Panc1 (cell line): Measurements from ENCODE around the gene KIF26B. TPM values are rescaled to one million over a fixed set of nuclear protein-coding genes. Genes with fewer than 3 reads are reported as not detected.

ENCODE experiments used
- ATAC-seq: fragments of 200-7000 bp; cut with Tn5 transposase; 2 replicates; pipeline ENCODE4 v1.9.1; 2020; ENCODE audit warnings: mild to moderate bottlenecking, moderate library complexity
- BruUV-seq: library from RNA; stranded (reverse); fragments of 400-500 nt; replicated peaks from 2 replicates; lab custom pipeline; 2021; lab: Mats Ljungman, UMichigan
- CTCF ChIA-PET: fragments of 300-600 bp; sonication (Branson Sonifier 250); formaldehyde crosslinking; loops from one replicate; lab custom pipeline; 2022; ENCODE audit warnings: antibody characterized with exemption; lab: Charles Lee
- POLR2A ChIA-PET: fragments of 300-600 bp; sonication (Branson Sonifier 250); formaldehyde crosslinking; loops from one replicate; lab custom pipeline; 2022; ENCODE audit warnings: antibody characterized with exemption; lab: Charles Lee
- DNase-seq: peaks from one replicate; pipeline ENCODE4 v3.0.0-alpha.2; 2010; ENCODE audit warnings: low read depth, low spot score
- H3K27ac ChIP-seq: 2 replicates; pipeline ENCODE4 v1.5.1; 2011; ENCODE audit warnings: mild to moderate bottlenecking, low read length, inconsistent platforms
- H3K27me3 ChIP-seq: fragments of 200-500 bp; sonication (Bioruptor generic); 2 replicates; pipeline ENCODE4 v1.6.0; 2014; ENCODE audit warnings: low read length, inconsistent platforms; ENCODE audit not compliant: control insufficient read depth, insufficient read depth
- H3K36me3 ChIP-seq: fragments of 200-500 bp; sonication (Bioruptor generic); 2 replicates; pipeline ENCODE4 v1.5.1; 2014; ENCODE audit warnings: inconsistent platforms, mild to moderate bottlenecking, low read length, moderate library complexity; ENCODE audit not compliant: control insufficient read depth, insufficient read depth
- H3K4me1 ChIP-seq: 2 replicates; pipeline ENCODE4 v1.5.1; 2011; ENCODE audit warnings: inconsistent platforms, mild to moderate bottlenecking, low read length, moderate library complexity; ENCODE audit not compliant: control insufficient read depth, insufficient read depth
- H3K4me3 ChIP-seq, 2 experiments: 2 replicates each; pipeline ENCODE4 v1.5.1; 2011 to 2012; ENCODE audit warnings: low read depth in 2 of 2, low read length in 2 of 2, mild to moderate bottlenecking in 2 of 2, inconsistent platforms in 1 of 2, moderate library complexity in 1 of 2
- H3K9me3 ChIP-seq: fragments of 200-500 bp; sonication (Bioruptor generic); 2 replicates; pipeline ENCODE4 v1.5.1; 2014; ENCODE audit warnings: low read depth, mild to moderate bottlenecking, inconsistent platforms, low read length, moderate library complexity; ENCODE audit not compliant: control insufficient read depth, insufficient read depth
- POLR2AphosphoS5 ChIP-seq: IDR thresholded peaks from 2 replicates; pipeline ENCODE4 v1.6.1; 2012; ENCODE audit warnings: mild to moderate bottlenecking, low read depth, low read length, moderate library complexity
- REST ChIP-seq, 2 experiments: IDR thresholded peaks; 2 replicates each; pipeline ENCODE4 v1.6.1; 2011 to 2012; ENCODE audit warnings: low read depth in 2 of 2, control low read depth in 1 of 2, low read length in 1 of 2, mild to moderate bottlenecking in 1 of 2, moderate library complexity in 1 of 2; ENCODE audit not compliant: insufficient read depth in 1 of 2
- SIN3A ChIP-seq: IDR thresholded peaks from 2 replicates; pipeline ENCODE4 v1.6.1; 2012; ENCODE audit warnings: low read depth, mild to moderate bottlenecking, low read length, moderate library complexity, borderline replicate concordance; ENCODE audit not compliant: insufficient read depth
- TCF7L2 ChIP-seq: IDR thresholded peaks from 2 replicates; pipeline ENCODE4 v1.6.1; 2011; ENCODE audit warnings: mild to moderate bottlenecking, low read depth, low read length, inconsistent platforms
- in situ Hi-C: cut with HindIII; loops from 2 replicates; pipeline ENCODE4 v1.10.0; 2016; ENCODE audit warnings: low sequenced_read_pairs, low pct_unique_long_range_greater_than_20kb
- intact Hi-C: fragments of 100-400 bp; cut with micrococcal nuclease; formaldehyde crosslinking; loops from one replicate; pipeline ENCODE4 v1.10.0; 2022; ENCODE audit not compliant: unreplicated experiment
- total RNA-seq: library from RNA; stranded (reverse); gene quantifications from one replicate; pipeline ENCODE4 v1.2.1, GENCODE V29; 2021; ENCODE audit not compliant: unreplicated experiment
- TF ChIP-seq, protein P1 (sequence below): fragments of 450-650 bp; IDR thresholded peaks from 2 replicates; pipeline ENCODE4 v1.5.1; 2017; ENCODE audit warnings: mild to moderate bottlenecking

KIF26B gene
- total RNA-seq, 1 experiment from 2014 or later, result 0.33 TPM

- DNase-seq (no peak), ATAC-seq (no peak)
- Histone ChIP-seq H3K27me3 (no peaks in the 10 kb centered on the region), H3K4me1 (no peaks in the 10 kb centered on the region), H3K36me3 (no peaks in the 10 kb centered on the region), H3K27ac (no peak overlapping the region), H3K4me3 (no peak overlapping the region), H3K9me3 (no peaks in the 10 kb centered on the region)
- ChIA-PET CTCF (no interaction called here), POLR2A (no interaction called here)
- intact Hi-C loops, result no loop called here
- in situ Hi-C loops, result no loop called here
- no TSS peak for BruUV-seq
- TF ChIP-seq POLR2AphosphoS5, result no peak
- TF ChIP-seq, protein P1, sequence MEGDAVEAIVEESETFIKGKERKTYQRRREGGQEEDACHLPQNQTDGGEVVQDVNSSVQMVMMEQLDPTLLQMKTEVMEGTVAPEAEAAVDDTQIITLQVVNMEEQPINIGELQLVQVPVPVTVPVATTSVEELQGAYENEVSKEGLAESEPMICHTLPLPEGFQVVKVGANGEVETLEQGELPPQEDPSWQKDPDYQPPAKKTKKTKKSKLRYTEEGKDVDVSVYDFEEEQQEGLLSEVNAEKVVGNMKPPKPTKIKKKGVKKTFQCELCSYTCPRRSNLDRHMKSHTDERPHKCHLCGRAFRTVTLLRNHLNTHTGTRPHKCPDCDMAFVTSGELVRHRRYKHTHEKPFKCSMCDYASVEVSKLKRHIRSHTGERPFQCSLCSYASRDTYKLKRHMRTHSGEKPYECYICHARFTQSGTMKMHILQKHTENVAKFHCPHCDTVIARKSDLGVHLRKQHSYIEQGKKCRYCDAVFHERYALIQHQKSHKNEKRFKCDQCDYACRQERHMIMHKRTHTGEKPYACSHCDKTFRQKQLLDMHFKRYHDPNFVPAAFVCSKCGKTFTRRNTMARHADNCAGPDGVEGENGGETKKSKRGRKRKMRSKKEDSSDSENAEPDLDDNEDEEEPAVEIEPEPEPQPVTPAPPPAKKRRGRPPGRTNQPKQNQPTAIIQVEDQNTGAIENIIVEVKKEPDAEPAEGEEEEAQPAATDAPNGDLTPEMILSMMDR, result no peak
- TF ChIP-seq REST (IDR thresholded peaks at IDR 0.05; ENCODE audit: insufficient read depth in 1 of 2, low read depth in 2 of 2, low read length in 1 of 2), result no peak
- no peak for TF ChIP-seq TCF7L2
- no peak for TF ChIP-seq SIN3A
Measured at GRCh38 chr1:245749053-245749452, 594.3 kb downstream of the KIF26B start.

DNA sequence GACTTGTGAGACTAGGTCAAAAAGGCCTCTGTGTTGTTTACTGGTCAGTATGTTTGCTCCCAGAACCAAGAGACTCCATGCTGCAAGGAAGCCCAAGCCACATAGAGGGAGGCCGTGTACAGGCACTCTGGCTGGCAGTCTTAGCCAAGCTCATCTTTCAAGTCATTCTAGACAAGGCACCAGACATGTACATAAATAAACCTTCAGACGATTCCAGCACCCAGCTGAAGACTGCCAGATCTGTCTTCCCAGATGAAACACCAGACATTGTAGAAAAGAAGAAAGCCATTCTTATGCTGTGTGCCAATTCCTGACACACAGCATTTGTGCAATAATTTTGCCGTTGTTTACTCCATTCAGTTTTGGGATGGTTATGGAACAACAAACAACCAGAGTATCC lies 595.5 kb downstream of the KIF26B start:
- TF ChIP-seq TCF7L2 (no peak), REST (IDR thresholded peaks at IDR 0.05; ENCODE audit: insufficient read depth in 1 of 2, low read depth in 2 of 2, low read length in 1 of 2) (no peak), POLR2AphosphoS5 (no peak), SIN3A (no peak)
- TF ChIP-seq, protein P1, result no peak
- Histone ChIP-seq H3K27me3 (no peaks in the 10 kb centered on the region), H3K4me1 (no peaks in the 10 kb centered on the region), H3K36me3 (no peaks in the 10 kb centered on the region), H3K4me3 (no peak overlapping the region), H3K9me3 (no peaks in the 10 kb centered on the region), H3K27ac (no peak overlapping the region)
- in situ Hi-C loops, result no loop called here
- intact Hi-C loops, result no loop called here
- POLR2A ChIA-PET, result no interaction called here
- CTCF ChIA-PET, result no interaction called here
- DNase-seq (no peak), ATAC-seq (no peak)
- no TSS peak for BruUV-seq
